22Rv1 (cell line): ENCODE data around the gene SOX5.

Experiments used
- H3K27ac ChIP-seq: fragments of 450-650 bp; 2 replicates; pipeline ENCODE4 v1.5.1; 2017
- CTCF ChIP-seq: fragments of 450-650 bp; IDR thresholded peaks from 2 replicates; pipeline ENCODE4 v1.5.1; 2017; ENCODE audit warnings: mild to moderate bottlenecking
- ZFX ChIP-seq: fragments of 450-650 bp; IDR thresholded peaks from 2 replicates; pipeline ENCODE4 v1.6.1; 2017; ENCODE audit warnings: antibody characterized with exemption, borderline replicate concordance

The SOX5 gene

GRCh38 chr12:23781118-23781517, 168.4 kb downstream of the SOX5 start:
- H3K27ac ChIP-seq, result no peak overlapping the region
- no peak for TF ChIP-seq ZFX

GRCh38 chr12:23775208-23775607, 174.3 kb downstream of the SOX5 start:
- H3K27ac ChIP-seq, result no peak overlapping the region
- TF ChIP-seq ZFX (no peak), CTCF (no peak)

GRCh38 chr12:23771240-23771949, 178.1 kb downstream of the SOX5 start:
- no peak for TF ChIP-seq ZFX
- TF ChIP-seq CTCF, result no peak

GRCh38 chr12:23770202-23770938, 179.1 kb downstream of the SOX5 start:
- TF ChIP-seq ZFX, result no peak
- no peak for TF ChIP-seq CTCF
- no peak overlapping the region for H3K27ac ChIP-seq

More at GRCh38 chr12:23771240-23771949, 178.1 kb downstream of the SOX5 start:
- H3K27ac ChIP-seq, result no peak overlapping the region

GRCh38 chr12:23767834-23768233, 181.6 kb downstream of the SOX5 start:
- no peak overlapping the region for H3K27ac ChIP-seq
- TF ChIP-seq CTCF (no peak), ZFX (no peak)

GRCh38 chr12:23763724-23764123, 185.7 kb downstream of the SOX5 start:
- H3K27ac ChIP-seq, result no peak overlapping the region
- TF ChIP-seq ZFX (no peak), CTCF (no peak)

GRCh38 chr12:23760495-23760894, 189.0 kb downstream of the SOX5 start:
- TF ChIP-seq ZFX (no peak), CTCF (no peak)
- H3K27ac ChIP-seq, result no peak overlapping the region
